HG02759 (cell line): ENCODE results near the gene TFF2.

Experiments
- ATAC-seq: cut with Tn5 transposase; IDR thresholded peaks from one replicate; pipeline ENCODE4 v1.9.1; 2021; ENCODE audit warnings: mild to moderate bottlenecking, moderate library complexity; ENCODE audit not compliant: unreplicated experiment

TFF2 gene, protein sequence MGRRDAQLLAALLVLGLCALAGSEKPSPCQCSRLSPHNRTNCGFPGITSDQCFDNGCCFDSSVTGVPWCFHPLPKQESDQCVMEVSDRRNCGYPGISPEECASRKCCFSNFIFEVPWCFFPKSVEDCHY

DNA sequence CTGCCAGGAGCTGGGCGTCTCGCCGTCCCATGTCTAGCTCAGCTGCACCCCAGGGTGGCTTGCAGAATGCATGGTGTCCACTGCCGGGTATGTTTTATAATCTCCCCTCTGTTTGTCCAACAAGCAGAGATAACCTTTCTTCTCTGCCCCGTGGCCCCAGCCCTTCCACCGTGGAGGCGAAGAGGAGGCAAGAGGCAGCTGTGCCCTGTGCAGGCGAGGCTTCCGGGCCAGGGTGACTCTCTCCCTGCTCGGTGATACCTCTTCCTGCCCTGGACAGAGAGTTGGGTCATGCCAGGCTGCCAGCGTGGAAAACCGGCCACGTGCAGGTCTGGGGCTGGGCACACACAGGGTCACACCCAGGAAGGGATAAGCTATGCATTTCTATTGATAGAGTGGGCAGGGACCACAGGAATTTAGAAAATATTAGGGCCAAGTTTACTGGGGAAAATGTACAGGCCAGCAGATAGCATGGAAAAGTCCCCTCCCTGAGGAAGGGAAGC lies at the start of gene TFF2:
TSS of gene TFF2 (minus strand) at position 68 of the 500 bp plus-strand sequence. CDS start at position 31, 37 bp downstream.
- no peak for ATAC-seq

DNA sequence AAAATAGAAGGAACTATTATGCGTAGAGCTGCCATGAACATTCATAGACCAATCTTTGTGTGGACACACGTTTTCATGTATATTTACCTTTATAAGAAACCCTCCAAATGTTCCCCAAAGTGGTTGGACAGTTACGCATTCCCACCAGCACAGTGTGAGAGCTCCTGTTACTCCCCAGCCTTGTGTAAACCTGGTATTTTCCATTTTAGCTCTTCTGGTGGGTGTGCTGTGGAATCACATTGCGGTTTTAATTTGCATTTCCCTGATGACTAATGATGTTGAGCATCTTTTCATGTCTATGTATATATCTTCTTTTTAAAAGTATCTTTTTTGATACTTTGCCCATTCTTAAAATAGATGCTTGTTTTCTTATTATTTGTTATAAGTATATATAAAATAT lies 49.7 kb upstream of the TFF2 start:
- ATAC-seq = no peak

DNA sequence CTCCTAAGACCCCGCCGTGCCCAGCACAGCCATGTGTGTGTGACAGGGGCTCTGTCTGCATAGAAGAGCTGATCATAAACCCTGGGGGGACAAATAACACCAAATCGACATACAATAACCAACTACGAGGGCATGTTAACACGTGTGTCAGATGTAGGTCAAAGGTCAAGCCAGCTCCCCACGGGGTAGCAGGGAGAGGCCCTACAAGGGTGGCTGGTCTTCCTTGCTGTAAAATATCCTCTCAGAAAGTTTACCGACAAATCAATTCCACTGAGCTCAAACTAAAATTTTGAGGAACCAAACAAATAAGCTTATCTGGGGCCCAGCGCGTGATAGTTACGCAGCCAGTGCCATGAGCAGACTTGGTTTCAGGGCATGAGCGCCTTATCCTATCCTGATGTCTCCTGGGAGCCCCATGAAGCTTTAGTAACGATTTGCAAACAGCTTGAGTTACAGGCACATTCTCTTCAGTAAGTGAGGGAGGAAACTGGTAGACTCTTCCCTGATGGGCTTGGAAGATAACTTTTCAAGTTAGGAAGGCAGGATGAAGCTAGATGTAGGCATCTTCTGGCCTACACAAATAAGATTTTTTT lies 47.7 kb upstream of the TFF2 start:
- ATAC-seq = no peak

DNA sequence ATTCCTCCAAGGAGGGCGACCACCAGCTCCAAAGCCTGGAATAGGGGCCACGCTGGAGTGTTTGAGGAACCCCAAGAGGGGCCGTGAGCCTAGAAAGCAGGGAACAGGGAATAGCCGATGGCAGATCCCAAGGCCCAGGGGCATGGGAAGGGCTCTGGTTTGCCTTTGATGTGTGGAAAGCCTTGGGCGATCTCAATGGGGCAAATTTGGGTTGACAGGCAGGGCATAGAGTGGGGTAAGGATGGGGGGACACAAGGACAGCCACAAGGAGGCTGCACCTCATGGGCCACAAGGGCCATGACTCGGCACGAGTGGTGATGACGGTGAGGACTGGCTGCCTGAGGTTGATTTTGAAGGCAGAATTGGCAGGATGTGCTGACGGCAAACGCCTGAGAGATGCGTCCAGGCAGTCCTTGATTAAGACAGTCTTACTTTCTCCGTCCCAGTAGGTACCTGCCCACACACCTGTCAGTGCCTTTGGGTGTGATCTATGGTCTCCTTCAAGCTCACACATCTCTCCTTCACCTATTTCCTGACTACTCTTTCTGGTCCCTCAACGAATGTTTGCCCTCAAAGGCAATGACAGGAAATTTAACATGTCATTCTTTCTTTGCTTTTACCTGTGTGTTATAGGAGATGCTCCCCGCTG lies 47.1 kb upstream of the TFF2 start:
- no peak for ATAC-seq

DNA sequence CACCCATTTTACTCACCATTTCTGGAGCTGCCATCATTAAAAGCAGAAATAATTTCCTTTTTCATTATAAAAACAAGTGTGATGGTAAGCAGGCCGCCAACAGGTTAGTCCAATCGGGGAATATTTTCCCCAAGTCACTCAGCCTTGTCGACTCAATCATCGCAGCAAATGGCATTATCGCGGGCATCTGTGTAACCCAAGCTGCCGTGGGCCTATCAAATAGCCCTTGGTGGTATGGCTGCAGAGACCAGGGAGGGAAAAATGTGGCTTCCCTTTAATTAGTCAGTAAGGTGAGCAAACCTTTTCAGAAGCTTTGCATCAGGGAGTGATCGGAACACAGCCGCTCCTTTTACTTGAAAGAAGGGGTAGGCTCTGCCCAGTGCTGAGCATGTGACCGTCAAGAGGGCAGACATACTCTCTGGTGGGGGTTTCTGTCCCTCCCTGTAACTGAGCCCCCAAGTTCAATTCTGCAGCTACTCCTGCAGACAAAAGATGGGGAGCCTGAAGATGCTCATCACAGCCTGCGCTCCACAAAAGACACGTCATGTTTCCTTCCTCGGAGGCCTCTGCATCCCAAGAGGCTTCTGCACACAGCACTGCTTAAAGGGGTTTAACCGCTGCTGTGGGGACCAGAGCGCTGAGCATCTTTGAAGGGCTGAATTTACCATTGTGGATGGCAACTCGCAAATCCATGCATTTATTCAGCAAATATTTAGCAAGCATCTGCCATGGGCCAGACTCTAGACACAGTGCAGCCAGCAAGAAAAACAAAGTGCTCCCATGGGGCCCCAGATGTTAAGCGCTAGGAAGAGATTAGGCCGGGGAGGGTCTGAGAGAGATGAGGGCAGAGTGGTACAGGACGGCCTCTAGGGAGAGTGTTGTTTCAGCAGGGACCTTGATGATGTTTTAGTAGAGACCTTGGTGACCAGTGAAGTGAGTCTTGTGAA lies 46.3 kb upstream of the TFF2 start:
- no peak for ATAC-seq

DNA sequence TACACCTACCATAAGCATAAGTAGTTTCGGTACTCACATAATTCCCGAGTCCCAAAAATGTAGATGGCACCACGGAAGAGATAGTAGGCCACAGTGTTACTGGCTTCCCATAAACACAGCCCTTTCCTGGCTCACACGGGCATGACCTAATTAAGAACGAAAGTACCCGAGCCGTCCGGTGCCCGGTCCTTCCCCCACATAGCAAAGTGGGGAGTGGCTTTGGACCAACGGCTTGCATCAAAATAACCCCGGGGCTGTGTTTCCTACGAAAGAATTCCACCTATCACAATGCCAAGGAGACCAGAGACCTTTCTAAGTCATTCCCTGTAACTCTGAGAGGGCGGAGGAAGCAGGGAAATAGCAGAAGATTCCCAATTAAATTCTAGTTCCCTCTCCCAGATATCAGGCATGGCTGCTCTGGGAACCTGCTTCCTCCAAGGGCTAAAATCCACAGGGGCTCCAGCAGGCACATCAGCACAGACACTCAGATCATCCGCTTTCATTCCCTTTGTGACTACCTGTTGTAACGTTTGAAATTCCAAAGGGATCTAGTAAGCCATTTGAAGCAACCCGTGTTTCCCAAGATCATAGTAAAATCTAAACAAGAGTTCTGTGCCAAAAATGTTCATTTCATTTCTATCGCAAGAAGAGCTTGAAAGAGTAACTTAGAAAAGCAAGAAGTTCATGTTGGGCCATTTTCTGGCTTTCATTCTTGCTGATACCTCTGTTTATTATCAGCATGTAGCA lies 45.3 kb upstream of the TFF2 start, which contains the start of gene TMPRSS3:
TSS of gene TMPRSS3 (minus strand) at position 148 of the 747 bp plus-strand sequence. CDS start 635 bp downstream, outside the sequence.
- no peak for ATAC-seq

DNA sequence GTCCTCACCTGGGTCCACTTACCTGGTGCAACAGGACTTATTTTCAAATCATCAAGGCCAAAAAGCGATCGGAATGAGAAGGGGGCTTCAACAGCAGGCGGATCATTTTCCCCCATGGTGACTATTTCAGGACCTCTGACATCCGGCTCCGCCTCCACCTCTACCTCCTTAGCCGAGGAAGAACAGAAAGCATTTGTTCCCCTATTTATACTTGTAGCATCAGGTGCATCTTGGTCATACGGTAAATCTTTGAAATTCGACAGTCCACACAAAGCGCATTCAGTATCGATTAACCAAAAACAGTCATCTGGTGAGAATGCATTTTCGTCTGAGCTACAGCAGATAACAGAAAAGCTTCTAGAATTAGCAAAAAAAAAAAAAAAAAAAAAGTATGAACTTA lies 44.5 kb upstream of the TFF2 start:
- ATAC-seq = no peak

DNA sequence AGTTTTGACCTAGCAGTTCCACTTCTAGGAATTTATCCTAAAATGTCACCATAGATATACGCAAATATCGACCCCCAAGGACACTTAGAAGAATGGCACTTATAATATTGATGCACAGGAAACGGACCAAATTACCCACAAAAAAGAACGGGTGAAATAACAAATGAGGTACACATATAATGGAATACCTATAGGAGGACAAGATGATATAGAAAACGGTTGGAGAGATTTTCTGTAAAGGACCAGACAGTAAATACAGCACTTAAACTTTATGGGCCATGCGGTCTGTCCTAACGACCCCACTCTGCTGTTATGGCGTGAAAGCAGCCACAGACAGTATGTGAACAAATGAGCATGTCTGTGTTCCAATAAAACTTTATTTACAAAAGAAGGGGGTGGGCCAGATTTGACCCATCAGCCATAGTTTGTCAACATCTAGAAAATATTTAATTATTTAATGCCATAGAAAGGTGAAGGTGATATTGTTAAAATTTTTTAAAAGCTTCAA lies 42.7 kb upstream of the TFF2 start:
- ATAC-seq = no peak

DNA sequence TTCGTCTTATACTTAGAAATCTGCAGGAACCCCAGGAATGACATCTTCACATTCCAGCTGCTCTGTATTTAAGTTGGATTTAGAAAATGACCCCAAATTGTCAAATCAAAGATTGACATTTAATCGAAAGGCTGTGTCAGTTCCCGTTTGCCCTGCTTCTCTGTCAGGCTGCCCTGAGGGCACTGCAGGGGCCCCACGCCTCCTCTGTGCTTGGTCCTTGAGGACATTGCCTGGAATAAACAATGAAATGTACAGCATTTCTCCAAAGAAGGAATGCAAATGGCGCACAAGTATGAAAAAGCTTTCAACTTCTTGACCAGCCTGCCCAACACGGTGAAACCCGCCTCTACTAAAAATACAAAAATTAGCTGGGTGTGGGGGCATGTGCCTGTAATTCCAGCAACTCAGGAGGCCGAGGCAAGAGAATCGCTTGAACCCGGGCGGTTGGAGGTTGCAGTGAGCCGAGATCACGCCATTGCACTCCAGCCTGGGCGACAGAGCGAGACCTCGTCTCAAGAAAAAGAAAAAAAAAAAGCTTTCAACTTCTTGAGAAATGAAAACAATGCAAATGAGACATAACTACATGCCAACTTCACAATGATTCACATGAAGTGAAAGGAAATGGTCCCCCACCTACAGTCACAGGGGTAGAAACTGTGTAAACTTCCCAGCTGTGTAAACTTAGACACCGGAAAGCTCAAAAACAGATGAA lies 42.1 kb upstream of the TFF2 start:
- ATAC-seq = peak; percentile 77

DNA sequence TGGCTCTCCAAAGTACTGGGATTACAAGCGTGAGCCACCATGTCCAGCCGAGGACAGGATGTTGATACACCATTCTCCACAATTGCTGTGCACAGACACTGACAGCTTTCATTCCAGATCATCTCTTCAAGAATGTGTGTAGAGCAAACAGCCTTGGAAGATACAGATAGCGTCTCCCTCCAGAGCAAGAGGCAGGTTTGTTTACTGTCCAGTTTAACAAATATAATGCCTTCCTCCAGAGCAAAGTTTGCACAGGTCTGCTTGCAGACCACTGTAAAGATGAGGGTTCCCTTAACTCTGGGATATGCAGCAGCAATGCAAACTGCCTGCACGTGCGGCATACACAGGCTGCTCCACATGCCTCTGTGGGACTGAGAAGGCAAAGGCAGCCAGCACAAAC lies 40.5 kb upstream of the TFF2 start:
- no peak for ATAC-seq

DNA sequence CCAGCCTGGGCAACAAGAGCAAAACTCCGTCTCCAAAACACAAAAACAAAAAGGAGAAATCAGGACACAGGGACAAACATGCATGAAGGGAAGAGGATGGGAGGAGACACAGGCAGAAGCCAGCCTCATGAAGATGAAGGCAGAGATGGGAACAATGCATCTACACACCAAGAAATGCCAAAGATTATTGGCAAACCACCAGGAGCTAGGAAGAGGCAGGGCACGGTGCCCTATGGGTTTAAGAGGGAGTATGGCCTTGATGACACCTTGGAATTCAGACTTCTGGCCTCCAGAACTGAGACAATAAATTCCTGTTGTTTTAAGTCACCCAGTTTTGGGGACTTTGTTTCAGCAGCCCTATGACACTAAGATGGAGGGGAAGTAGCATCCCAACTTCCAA lies 39.9 kb upstream of the TFF2 start:
- ATAC-seq = no peak

DNA sequence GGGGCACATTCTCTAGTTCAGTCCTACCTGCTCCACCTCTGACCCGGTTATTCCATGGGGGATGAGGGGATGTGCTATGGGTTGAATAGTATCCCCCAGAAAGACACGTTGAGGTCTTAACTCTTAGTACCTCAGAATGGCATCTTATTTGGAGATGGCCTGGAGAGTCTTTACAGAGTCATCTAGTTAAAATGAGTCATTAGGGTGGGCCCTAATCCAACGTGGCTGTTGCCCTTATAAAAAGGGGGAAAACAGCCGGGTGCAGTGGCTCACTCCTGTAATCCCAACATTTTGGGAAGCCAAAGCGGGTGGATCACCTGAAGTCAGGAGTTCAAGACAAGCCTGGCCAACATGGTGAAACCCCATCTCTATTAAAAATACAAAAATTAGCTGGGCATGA lies 39.4 kb upstream of the TFF2 start:
- no peak for ATAC-seq

DNA sequence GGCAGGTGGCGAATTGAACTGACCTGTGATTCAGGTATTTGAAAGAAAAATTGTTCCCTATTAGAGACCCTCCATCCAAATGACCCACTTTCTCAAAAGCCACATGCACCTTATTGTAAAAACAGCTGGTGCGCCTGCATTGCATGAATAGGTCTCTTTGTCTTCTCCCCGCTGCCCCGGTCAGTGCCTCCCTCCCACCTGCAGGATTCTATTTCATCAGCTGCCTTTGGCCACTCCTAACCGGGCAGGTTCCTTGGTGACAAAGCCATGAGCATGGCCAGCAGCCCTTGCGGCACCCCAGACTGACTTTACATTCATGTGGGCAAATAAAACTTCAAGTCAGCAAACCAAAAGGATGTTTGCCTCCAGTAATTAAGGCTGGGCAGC lies 38.6 kb upstream of the TFF2 start:
- no peak for ATAC-seq

DNA sequence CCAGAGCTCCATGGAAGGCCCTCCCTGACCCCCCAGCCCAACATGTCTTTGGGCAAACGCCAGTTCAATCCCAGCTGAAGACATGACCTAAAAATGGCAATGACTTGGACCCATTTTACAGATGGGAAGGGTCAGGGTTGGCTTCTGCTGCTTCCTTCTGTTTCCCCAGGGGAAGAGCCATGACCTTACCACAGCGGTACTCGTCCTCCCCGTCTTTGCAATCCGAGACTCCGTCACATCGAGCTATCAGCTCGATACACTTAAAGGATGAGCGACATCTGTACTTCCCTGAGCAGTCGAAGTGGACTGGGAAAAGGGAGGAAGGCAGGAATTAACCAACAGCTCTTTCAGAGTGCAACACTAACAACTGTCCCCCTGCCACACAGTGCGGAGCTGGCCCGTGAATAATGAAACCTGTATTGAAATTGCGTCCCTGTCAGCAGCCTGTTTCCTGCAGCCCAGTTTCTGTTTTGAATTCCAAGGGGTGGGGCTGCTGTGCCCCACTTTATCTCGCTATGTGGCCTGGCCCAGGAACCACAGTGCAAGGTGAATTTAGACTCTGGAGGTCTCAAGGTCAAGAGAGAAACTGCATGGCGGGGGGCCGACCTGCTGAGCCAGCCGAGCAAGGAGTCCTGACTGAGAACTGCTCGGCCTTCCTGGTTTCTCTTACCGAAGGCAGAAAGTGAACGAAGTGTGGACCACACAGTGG lies 38.1 kb upstream of the TFF2 start:
- ATAC-seq = no peak

DNA sequence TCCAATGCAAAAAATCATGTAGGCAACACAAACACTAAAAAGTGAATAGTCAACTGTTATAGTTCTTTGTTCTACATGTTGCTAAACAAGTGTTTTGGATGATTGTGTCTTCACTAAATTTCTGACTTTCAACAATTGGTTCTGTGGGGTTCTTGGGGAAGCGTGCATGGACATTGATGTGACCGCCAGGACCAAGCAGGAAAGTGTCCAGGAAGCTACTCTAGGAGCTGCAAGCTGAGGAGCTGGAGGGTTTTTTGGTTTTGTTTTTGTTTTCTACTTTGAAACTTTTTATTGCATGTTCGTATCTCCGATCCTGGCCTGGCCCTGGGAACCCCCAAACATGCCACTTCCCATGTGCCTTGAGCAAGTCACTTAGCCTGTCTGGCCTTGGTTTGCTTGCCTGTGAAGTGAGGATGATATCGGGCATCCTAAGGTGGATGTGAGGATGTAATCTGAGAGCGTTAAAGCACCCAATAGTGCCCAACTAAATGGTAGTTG lies 37.1 kb upstream of the TFF2 start:
- no peak for ATAC-seq

DNA sequence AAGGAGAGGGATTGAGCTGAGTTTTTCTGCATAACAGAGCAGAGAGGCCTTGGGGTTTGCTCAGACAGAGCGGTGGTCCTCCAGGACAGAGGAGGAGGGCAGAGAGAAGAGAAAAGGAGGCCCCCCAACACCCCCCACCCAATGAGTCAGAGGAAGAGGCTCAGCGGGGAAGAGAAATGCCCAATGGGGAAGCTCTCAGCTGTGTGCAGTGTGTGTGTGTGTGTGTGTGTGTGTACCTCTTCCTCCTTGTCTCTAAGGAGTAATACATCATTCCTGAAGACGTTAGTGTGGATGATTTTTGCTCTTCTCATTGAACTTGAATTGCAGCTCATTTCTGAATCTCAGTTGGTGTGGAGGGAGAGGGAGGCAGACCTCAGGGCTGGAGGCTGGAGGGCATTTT lies 36.4 kb upstream of the TFF2 start:
- no peak for ATAC-seq

DNA sequence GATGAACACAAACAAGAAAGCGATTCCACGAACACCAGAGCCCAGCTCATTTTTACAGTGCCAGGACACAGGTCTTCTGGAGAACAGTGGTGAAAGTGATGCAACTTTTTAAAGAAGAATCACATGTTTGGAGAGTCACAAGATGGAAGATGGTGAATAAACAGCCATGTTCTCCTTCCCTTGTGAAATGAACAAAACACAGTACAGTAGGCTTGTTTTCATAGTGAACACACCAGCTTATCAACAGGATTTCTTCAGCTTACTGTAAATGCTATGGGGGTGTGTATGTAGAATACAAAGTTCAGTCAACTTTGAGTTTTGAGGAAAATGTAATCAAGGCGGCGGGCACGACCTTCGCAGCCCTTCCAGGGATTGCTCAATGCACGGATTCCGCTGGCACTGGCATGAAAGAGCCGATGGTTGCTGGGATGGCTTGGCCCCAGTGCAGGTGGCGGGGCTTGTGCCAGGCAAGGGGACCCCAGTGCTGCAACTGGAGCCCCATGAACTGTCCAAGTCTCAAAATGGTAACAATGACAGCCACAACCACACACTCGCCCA lies 35.3 kb upstream of the TFF2 start:
- ATAC-seq = no peak

DNA sequence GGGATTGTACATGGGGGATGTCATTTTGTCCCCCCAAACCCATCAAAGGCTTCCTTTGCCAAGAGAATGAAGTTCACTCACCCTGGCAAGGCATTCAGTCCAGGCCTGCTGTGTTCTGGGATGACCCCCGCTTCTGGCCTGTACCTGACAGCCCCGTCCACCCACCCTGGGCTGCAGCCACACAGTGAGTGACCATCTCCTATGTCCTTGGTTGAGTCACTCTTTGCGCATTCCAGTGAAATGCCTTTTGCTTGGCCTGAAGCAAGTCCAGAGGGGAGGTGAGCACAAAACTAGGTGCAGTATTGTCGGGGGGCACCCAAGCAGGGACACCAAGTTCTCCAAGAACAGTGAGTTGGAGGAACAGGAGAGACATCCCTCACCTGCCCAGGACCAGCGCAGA lies 34.8 kb upstream of the TFF2 start:
- no peak for ATAC-seq

DNA sequence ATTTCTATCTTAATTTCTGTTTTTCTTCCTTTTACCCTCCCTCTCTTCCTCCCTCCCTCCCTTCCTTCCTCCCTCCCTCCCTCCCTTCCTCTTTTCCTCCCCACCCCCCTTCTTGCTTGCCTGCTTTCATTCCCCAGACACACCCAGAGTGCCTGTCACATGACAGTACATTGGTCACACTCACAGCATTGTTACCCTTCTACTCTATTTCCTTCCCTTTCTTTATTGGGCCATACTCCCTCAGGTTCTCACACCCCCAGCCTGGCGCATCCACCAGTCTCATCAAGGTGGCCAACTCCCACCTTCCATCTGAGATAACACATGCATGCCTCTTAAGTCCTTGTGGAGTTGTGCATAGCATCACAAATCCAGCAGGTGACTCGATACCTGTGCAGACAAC lies 34.2 kb upstream of the TFF2 start:
- ATAC-seq = no peak
